Muscle of back (tissue), 11 donors: Measurements from ENCODE around the gene PREP. TPM values are rescaled to one million over a fixed set of nuclear protein-coding genes. Genes with fewer than 3 reads are reported as not detected.

ENCODE experiments used
- DNase-seq, 3 donors: peaks; one replicate each; pipeline versions ENCODE4 v3.0.0 to v3.0.0-alpha.2; 2013
- polyA plus RNA-seq, 10 donors: library from polyadenylated mRNA; unstranded; fragments of 120-200 nt; gene quantifications; one replicate each; pipeline ENCODE4 v1.2.1, GENCODE V29; 2013; ENCODE audit not compliant: insufficient read length in 10 of 10

The PREP gene
- polyA plus RNA-seq, 10 donors: 32.7 to 47.4 (median 37.7) TPM

DNA sequence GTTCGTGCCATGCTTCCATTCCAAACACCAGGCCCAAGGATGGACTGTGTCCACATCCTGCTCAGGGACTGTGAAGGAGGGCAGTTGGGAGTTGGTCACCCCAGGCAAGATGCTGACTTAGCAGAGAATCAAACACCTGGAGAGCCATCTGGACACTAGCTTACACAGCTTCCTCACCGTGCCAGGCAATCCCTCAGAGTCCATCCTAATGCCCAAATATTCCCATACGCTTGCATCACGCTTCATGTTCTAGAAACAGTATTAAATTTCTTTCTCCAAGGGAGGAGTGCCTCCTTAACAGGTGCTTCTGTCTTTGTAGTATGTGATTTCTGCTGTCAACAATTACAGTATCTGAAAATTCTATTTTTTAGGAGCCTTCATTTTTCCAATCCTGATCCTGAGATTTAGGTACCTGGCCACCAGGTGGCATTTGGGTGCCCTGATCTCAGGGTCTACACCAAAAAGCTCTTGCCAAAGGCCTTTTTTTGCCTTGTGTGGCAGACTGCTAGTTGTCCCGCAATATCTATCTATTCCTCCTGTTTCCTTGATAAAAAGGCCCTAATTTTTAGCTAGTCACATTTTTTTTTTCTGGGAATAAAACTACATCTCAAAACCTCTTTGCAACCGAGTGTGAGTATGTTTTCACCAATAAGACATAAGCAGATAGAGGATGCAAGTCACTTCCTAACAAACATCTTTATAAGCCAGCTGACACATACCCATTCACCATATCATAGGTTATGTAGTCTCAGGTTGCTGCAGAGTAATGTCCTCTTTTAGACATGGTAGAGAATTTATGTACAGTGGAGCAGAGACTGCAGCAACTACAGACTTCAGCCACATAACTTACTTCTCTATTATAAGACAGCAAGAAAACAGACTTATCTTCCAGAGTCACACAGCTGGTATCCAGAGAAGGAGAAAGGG lies 85.0 kb downstream of the PREP start:
- no peak for DNase-seq

DNA sequence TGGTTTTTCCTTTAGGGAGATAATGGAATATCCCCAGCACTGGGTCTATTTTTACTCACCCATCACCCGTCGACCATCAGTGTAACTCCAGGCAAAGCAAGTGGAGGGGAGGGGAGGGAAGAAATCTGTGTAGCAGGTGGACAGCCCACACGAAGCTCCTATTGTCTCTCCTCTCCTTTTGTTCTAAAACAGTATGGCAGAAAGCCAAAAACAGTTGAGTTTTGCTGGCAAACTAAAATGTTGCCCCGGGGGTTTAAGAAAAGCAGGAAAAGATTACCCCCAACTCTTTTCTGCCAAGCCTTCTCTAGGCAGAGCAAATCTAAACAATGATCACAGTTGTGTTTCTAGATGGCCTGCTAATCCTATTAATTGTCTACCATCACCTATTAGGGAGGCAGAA lies 89.7 kb downstream of the PREP start:
- no peak for DNase-seq

DNA sequence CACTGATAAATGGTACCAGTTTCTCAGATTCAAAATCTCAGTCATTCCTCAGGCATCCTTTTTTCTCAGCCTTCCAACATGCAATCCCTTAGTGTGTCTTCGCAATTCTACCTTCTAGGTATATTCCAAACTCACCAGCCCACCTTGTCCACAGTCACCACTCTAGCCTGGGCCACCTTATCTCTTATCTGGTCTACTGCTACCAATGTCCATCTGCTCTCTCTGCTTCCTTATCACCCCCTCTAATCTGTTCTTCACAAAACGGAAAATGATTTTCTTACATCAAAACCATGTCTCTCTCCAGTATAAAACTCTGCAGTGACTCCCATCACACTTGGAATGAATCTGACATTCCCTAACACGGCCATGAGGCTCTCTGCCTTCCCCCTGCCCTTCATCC lies 91.9 kb downstream of the PREP start:
- DNase-seq: no peak

DNA sequence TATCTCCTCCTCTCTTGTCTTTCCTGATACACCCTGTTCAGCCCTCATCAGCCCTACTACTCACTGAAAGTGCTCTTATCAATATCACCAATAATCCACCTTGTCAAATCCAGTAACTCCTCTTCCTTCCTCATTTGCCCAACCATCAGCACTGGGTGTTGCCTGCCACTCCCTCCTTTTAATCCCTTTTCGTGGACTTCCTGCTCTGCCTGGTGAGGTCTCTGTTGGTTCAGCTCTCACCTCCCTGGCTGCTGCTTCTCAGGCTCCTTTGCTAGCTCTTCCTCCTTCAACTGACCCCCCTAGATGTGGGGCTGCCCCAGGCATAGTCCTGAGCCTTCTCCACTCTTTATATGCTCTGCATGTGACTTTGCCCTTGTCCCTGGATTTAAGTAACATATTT lies 92.5 kb downstream of the PREP start:
- DNase-seq: no peak

DNA sequence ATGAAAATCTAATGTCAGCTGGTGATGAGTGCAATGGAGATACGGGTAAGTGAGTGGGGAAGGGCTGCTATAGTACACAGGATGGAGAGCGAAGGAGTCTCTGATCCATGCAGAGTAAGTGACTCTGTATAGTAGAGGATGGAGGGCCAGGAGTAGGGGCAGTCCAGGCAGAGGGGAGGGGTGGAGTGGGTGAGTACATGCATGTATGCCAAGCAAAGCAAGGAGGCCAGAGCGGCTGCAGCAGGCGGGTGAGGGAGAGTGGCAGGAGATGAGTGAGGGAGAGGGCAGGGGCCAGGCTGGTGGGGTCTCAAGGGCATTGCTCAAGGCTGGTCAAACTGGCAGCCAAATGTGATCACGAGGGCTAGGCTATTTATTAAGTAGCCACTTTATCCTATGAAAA lies 94.0 kb downstream of the PREP start:
- no peak for DNase-seq

DNA sequence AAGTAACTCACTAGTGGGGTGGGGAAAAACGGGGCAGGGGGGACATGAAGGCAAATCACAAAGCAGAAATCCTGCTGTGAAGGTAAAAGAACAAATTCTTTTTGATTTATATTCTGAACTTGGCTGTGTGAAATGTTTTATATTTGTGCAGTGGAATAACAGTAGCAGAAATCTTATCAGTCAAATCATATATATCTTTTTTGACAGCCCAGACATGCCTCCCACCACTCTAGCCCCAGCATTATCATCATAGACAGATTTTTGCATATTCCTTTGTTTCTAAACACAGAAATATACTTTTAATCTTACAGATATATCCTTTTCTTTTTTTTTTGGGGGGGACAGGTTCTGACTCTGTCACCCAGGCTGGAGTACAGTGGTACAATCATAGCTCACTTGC lies 97.4 kb downstream of the PREP start:
- no peak for DNase-seq

DNA sequence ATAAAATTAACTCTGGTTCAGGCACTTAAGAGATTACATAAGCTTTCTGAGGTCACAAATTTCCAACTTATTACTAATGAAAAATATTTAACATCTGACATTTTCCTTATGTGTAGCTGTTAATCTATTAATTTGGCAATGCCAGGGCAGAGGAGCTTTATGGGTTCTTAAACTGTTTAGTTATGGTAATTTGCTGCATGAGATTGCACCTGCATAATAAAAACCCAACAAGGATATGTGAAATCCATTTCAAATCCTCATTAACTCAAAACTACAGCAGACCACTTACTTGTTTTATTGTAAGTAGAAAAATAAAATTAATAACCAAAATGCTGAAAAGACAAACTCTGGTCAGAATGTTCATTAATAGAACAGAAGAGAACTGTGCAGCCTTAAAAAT lies 98.1 kb downstream of the PREP start:
- DNase-seq: peak in 1 of 3 donors; percentile 30

DNA sequence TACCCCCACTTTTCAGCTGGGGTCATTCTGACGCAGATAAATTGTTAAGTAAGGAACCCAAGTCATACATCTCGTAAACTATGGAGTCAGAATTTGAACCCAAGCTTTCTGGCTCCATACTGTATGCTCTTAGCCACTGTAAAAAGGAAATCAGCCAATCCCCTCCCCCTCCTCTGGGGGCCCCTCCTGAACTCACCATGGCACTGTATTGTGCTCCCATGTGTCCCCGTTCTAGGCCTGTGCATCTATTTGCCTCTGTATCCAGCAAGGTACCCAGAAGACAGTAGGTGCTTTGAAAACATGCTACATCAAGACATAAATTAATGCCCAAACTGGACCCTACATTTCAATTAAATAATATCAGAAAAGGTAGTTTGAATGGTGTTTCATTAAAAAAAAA lies 98.5 kb downstream of the PREP start:
- DNase-seq: no peak

DNA sequence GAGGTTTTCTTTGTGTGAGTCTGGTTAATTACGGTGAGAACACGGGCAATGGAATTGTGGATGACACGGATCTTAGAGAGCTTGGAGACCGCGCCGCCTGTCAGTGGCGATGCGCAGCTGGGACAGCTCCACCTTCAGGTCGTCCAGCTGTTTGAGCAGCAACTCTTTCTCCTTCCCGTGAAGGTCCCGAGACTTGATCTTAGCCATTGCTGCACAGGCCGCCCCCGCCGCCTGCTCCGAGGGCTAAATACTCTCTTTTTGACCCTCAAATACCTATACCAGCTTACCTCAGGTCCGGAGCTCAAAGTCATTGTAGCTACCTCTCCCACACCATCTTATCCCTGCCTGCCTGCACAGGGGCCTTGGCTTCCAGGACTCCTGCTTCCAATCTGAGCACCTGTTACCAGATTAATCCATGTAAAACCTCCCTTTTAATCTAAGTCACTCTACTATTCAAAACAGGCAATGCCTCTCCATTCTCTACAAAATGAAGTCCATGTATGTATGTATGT lies 100.2 kb downstream of the PREP start:
- peak in 1 of 3 donors; percentile 39 for DNase-seq

DNA sequence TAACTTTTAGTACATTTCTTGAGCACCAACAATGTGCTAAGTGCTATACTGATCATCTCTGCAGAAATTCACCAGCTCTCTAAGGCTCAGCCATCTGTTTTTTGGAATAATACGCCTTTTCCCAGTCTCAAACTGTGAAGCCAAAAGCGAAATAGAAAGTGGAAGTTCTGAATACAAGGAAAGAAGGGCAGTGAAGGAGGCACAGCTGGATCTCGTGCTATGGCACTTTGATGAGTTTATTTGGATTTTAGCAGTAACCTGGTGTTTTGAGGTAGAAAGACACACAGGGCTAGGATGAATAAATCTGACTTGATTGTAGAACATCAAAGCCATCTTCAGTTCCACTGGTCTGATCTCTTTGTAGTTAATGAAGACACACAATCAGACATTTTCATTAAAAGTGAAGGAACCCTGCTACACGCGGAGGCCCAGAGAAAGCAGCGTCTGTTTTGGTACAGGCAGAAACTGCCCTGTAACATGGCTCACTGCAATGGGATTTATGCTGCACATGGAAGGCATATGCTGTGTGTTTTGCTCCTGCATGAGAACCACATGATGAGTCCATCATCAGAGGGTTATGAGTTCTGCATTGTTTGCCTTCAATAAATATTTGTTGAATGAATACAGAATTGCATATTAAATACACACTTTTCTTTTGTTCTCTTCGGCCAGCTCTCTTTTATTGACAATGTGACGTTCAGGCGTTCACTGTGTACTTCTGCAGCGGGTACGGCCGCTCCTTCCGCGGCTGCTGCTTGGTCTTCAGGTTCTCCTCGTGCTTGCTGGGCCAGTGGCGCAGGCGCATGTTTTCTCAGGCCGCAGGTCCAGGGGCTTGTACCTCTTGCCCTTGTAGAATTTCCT lies 100.9 kb downstream of the PREP start:
- DNase-seq: peak in 1 of 3 donors; percentile 31

DNA sequence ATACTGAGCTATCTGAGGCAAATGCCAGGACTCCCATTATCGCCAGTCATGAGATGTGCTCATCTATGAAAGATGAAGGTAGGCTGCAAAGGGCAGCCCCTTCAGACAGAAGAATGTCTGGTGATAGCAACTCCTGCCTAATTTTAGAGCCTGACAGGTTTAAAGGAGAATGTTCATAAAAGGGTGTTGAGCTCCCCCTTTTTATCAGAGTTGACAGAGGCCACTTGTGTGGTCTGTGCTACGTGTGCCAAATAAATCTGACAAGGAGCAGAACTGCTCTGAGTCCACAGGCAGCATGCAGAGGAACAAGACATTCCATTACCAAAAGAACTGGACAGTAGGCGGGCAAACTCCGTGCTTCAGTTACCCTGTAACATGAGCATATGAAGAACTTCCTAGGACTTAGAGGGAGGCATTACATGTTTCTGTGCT lies 101.8 kb downstream of the PREP start:
- peak in 1 of 3 donors; percentile 49 for DNase-seq

DNA sequence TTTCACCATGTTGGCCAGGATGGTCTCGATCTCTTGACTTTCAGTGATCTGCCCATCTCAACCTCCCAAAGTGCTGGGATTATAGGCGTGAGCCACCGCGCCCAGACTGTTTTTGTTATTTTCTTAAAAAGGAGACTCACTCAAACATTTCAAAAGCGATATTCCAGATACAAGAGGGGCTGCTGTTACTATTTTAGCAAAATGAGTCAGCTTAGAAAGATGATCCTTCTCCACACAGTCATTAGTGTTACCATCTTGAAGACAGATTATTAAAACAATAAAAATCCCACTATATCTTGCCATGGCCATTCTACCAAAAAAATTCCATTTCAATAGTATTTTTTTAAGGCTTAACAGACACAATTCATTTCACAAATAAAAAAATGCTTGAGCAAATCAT lies 102.8 kb downstream of the PREP start:
- DNase-seq: peak in 1 of 3 donors; percentile 29

DNA sequence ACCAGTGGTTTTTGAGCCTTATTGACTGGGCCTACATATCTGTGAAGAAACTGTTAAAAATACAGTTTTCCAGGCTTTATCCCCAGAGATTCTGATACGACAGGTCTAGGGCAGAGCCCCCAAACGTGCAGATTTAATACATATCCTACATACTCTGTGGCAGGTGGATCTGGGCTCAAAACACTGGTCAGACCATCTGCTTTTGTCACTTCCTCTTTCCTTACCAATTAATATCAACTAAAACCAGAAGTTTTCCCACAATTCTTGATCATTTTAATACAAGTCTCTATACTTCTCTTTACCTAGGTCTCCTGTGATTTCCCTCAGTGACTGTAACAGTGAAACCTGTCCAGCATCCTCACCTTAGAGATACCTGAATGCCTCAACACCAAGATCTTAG lies 108.8 kb downstream of the PREP start:
- DNase-seq: no peak

DNA sequence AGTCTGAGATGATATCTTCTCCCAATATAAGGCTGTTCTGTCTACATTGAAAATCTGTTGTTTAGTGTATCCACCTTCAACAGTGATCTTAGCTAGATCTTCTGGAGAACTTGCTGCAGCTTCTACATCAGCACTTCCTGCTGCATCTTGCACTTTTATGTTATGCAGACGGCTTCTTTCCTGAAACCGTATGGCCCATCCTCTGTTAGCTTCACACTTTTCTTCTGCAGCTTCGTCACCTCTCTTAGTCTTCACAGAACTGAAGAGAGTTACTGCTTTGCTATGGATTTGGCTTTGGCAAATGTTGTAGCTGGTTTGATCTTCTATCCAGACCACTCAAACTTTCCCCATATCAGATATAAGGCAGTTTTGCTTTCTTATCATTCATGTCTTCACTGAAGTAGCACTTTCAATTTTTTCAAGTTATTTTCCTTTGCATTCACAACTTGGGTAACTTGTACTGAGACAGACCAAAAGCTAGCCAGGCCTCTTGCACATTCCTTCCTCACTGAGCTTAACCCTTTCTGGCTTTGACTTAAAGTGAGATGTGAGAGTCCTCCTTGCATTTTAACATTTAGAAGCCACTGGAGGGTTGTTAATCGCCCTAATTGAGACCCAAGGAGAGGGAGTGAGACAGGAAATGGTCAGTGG lies 110.1 kb downstream of the PREP start:
- no peak for DNase-seq

DNA sequence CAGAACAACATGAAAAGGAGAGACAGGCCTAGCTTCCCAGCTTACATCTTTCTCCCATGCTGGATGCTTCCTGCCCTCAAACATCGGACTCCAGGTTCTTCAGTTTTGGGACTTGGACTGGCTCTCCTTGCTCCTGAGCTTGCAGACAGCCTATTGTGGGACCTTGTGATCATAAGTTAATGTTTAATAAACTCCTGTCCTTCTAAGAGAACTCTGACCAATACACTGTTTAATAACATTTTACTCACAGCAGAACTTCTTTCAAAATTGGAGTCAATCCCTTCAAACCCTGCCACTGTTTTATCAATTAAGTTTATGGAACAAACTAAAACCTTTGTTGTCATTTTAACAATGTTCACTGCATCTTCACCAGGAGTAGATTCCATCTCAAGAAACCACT lies 111.4 kb downstream of the PREP start:
- no peak for DNase-seq

DNA sequence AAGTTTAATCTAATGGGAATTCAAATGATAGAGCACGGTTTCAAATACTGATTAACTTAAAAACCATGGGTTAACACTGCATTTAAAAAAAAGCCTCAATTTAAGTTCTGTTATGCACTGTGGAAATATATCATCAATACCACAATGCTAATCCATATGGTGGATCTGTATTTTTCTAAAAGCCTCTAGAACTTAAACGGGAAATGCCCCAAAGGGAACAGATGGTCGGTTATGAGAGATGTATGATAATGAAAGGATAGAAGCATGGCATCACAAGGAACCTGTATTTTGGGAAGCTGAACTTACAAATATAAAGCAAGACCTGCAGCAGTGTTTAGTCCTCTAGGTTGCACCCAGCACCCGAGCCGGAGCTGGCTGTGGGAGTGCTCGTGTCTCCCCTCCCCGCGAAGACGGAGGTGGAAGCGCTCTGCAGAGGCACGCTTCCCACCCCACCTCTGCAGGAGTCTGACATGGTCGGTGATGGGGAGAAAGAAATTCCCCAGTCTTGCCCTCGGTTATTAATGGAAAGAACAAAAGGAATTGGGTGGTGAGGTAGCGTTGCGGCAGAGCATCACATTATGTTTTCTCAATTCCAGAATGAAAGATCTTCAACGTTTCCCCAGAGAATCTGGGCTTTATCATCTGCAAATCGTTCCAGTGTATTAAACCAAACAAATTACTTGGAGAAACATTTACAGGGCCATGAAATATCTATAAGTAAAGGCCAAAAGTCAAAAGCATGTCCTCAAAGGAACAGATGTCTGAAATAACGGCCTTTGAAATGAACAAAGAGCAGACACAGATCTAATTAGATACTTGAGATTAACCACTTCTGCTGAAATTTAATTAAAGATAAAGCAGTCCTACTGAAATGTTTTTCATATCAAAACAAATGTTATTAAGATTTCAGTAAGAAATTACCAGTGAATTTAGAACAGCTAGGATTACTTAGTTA lies 120.0 kb downstream of the PREP start:
- no peak for DNase-seq

DNA sequence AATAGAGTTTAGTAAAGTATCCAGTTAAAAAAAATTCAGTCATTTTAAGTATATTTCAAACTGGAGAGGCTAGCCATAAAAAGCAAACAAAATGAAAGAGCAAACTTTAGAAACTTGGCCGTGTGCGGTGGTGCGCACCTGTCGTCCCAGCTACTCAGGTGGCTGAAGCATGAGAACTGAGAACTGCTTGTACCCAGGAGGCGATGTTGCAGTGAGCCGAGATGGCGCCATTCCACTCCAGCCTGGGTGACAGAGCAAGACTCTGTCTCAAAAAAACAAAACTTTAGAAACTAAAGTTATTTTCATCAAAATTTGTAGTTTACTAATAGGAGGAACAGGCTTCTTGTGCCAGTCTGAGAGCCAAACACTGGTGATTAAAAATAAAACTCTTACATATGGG lies 122.8 kb downstream of the PREP start:
- DNase-seq: no peak

DNA sequence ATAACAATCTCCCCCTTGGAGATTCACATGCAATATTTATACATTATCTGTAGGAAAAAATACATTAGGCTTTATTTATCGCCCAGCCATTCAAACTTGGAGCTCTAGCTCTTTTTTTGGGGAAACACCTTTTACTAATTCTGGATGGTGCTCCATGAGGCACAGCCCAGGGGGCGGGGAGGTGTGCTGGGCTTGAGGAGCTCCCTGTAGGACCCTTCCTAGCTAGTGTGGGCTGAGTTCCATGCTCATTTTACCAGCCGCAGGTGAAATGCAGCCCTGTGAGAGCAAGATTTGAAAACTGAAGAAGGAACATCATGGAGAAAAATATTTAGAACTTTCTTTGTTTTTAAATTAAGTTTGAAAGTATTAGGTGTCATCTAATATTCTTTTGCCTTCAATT lies 123.4 kb downstream of the PREP start:
- no peak for DNase-seq

DNA sequence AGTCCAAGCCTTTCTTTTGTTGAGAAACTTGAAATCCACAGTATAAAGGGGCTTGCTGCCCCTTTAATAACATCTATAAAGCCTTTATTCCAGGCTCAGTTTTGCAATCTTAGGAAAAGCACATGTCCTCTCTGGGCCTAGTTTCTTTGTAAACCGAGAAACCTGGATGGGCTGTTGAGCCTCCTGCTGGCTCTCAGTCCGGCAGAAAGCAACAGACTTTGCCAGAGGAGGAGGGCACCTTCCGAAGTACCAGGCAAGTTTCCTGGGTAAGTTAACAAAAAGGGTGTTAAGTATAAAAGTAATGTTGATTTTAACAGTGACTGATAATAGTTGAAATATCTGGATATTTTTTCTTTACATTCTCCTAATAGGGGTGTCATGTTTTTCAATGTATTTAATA lies 124.1 kb downstream of the PREP start:
- no peak for DNase-seq

DNA sequence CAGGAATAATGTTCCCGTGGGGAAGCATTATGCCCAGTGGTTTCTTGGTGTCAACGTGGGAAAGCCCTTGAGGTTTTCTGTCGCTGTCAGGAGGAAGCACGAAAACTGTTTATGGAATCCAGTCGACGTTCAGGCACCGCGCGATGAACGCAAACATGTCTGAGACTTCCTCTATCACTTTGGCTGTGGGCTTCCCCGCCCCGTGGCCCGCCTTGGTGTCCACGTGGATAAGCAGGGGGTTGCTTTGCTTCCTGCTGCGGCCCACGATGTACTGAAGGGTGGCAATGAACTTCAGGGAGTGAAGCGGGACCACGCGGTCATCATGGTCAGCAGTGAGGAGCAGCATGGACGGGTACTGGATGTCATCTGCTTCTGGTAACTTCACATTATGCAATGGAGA lies 124.8 kb downstream of the PREP start:
- DNase-seq: no peak

DNA sequence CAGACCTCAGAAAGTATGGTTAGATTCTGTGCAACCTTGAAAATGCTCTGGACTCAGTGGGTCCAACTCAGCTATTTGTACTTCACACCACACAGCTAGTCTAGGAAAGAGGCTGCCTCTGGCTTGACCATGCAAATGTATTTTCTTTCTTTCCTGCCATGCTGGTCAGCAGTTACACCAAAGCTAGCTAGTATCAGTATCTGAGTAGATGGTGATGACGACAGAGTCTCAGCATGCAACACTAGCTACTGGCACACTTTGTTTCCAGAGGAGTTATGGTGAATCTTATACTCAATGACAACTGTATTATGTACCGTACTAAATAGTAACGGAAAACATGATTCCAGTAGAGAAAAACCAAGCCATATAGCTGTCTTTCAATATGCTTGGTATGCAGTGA lies 126.5 kb downstream of the PREP start:
- no peak for DNase-seq
